ENCODE results near the gene STARD5.
A peak's percentile ranks its signal among the peaks of the same experiment; 100 is the strongest.
"Not testable (repeated sequence)": the region's sequence is repeated elsewhere in the genome, so short reads cannot be mapped to it uniquely, and the experiment has no call there.

Gene STARD5

GRCh38 chr15:81337241-81337640 is 13.3 kb upstream of the STARD5 start:
- DNase-seq = no peak

- DNase-seq = peak; percentile 33 to 42
Observed at GRCh38 chr15:81336568-81336967, 12.6 kb upstream of the STARD5 start.

GRCh38 chr15:81335631-81336030 is 11.7 kb upstream of the STARD5 start:
- DNase-seq = no peak

GRCh38 chr15:81334768-81335435 is 11.0 kb upstream of the STARD5 start:
- DNase-seq = no peak

- no peak for DNase-seq
Observed at GRCh38 chr15:81333363-81333762, 9.4 kb upstream of the STARD5 start.

- DNase-seq = no peak
Observed at GRCh38 chr15:81332326-81332725, 8.4 kb upstream of the STARD5 start.

- DNase-seq = no peak
Observed at GRCh38 chr15:81331600-81331999, 7.7 kb upstream of the STARD5 start.

- DNase-seq = not testable (repeated sequence)
Observed at GRCh38 chr15:81331141-81331540, 7.2 kb upstream of the STARD5 start.

- DNase-seq = no peak
Observed at GRCh38 chr15:81330366-81331090, 6.6 kb upstream of the STARD5 start.

- DNase-seq = no peak
Observed at GRCh38 chr15:81329446-81329845, 5.5 kb upstream of the STARD5 start.

GRCh38 chr15:81327516-81327915 is 3.6 kb upstream of the STARD5 start:
- no peak for DNase-seq

GRCh38 chr15:81326466-81327212 is 2.7 kb upstream of the STARD5 start:
- no peak for DNase-seq

- no peak for DNase-seq
Observed at GRCh38 chr15:81323559-81323943, 390 bp downstream of the STARD5 start.

- no peak for DNase-seq
Observed at GRCh38 chr15:81322676-81323253, 1.2 kb downstream of the STARD5 start.

- DNase-seq = no peak
Observed at GRCh38 chr15:81321667-81322066, 2.3 kb downstream of the STARD5 start.

GRCh38 chr15:81317642-81318017 is 6.3 kb downstream of the STARD5 start:
- no peak for DNase-seq

- no peak for DNase-seq
Observed at GRCh38 chr15:81316267-81316666, 7.7 kb downstream of the STARD5 start.

- DNase-seq = no peak
Observed at GRCh38 chr15:81315452-81316175, 8.3 kb downstream of the STARD5 start.

- DNase-seq = no peak
Observed at GRCh38 chr15:81314378-81314777, 9.6 kb downstream of the STARD5 start.

GRCh38 chr15:81313686-81314085 is 10.3 kb downstream of the STARD5 start:
- DNase-seq = no peak

GRCh38 chr15:81312790-81313543 is 11.0 kb downstream of the STARD5 start:
- no peak for DNase-seq

Measured in stimulated activated CD4-positive, alpha-beta T cell treated with anti-CD3 and anti-CD28 coated beads, Interleukin-2, amount 100 ng/mL, for 24 hours (primary cell).